Breast epithelium (tissue), 4 donors: ENCODE data around the gene PTPN2. TPM values are rescaled to one million over a fixed set of nuclear protein-coding genes. Genes with fewer than 3 reads are reported as not detected.

Experiments used
- DNase-seq, 2 donors: peaks; one replicate each; pipeline ENCODE4 v3.0.0-alpha.2; 2019; ENCODE audit warnings: low spot score in 2 of 2
- H3K27ac ChIP-seq, 2 donors: fragments of 200-600 bp; sonication (generic) in 1 of 2; one replicate each; pipeline ENCODE4 v1.5.1; 2016 to 2019; ENCODE audit warnings: mild to moderate bottlenecking in 1 of 2
- H3K27me3 ChIP-seq, 2 donors: fragments of 200-600 bp; sonication (generic) in 1 of 2; one replicate each; pipeline versions ENCODE4 v1.5.1 to v1.6.0; 2017 to 2019; ENCODE audit warnings: control low read depth in 1 of 2, mild to moderate bottlenecking in 1 of 2
- H3K36me3 ChIP-seq: fragments of 200-600 bp; one replicate; pipeline ENCODE4 v1.5.1; 2019
- H3K4me1 ChIP-seq, 2 donors: fragments of 200-600 bp; sonication (generic); one replicate each; pipeline ENCODE4 v1.5.1; 2016 to 2019; ENCODE audit warnings: control low read depth in 1 of 2
- H3K4me3 ChIP-seq, 3 donors: fragments of 200-600 bp; sonication (generic); 1 replicate in 2 of 3; 2 replicates in 1 of 3; pipeline ENCODE4 v1.5.1; 2016 to 2019; ENCODE audit warnings: mild to moderate bottlenecking in 3 of 3, moderate library complexity in 2 of 3
- H3K9me3 ChIP-seq, 2 donors: fragments of 200-600 bp; sonication (generic) in 1 of 2; one replicate each; pipeline ENCODE4 v1.5.1; 2016 to 2019; ENCODE audit warnings: control low read depth in 1 of 2
- CTCF ChIP-seq, 3 donors: fragments of 450-650 bp; IDR thresholded peaks; one replicate each; pipeline ENCODE4 v1.5.1; 2016 to 2017; ENCODE audit warnings: antibody characterized with exemption in 3 of 3, mild to moderate bottlenecking in 3 of 3, moderate library complexity in 3 of 3
- POLR2A ChIP-seq: fragments of 450-650 bp; IDR thresholded peaks from one replicate; pipeline ENCODE4 v1.6.1; 2016; ENCODE audit warnings: antibody characterized with exemption, mild to moderate bottlenecking, moderate library complexity
- POLR2AphosphoS5 ChIP-seq, 3 donors: sonication (generic); formaldehyde crosslinking; IDR thresholded peaks; one replicate each; pipeline ENCODE4 v1.6.1; 2017; ENCODE audit warnings: antibody characterized with exemption in 3 of 3
- intact Hi-C: fragments of 100-400 bp; cut with DNase I; formaldehyde crosslinking; loops from one replicate; pipeline ENCODE4 v1.15.1; 2023; ENCODE audit warnings: low total_unique reads
- total RNA-seq, 3 donors: library from RNA; depleted of rRNA; stranded (reverse); fragments of >200 nt; gene quantifications; one replicate each; pipeline ENCODE4 v1.1.0, GENCODE V29; 2016

PTPN2 gene
- total RNA-seq, 3 donors from 2014 or later = 38.4 to 57.1 (median 53.7) TPM

GRCh38 chr18:12858991-12859390 is 25.0 kb downstream of the PTPN2 start:
- Histone ChIP-seq H3K4me1 (no peaks in the 10 kb centered on the region), H3K4me3 (no peak overlapping the region), H3K36me3 (no peaks in the 10 kb centered on the region), H3K9me3 (no peaks in the 10 kb centered on the region), H3K27ac (no peak overlapping the region), H3K27me3 (no peaks in the 10 kb centered on the region)
- TF ChIP-seq POLR2AphosphoS5 (IDR thresholded peaks at IDR 0.05) = no peak
- no peak for TF ChIP-seq POLR2A
- no peak for TF ChIP-seq CTCF (IDR thresholded peaks at IDR 0.05)
- no peak for DNase-seq
- intact Hi-C loops = no loop called here

GRCh38 chr18:12857991-12858544 is 26.0 kb downstream of the PTPN2 start:
- DNase-seq = no peak
- Histone ChIP-seq H3K27ac (no peak overlapping the region), H3K4me1 (no peaks in the 10 kb centered on the region), H3K4me3 (no peak overlapping the region), H3K9me3 (no peaks in the 10 kb centered on the region), H3K36me3 (no peaks in the 10 kb centered on the region), H3K27me3 (no peaks in the 10 kb centered on the region)
- TF ChIP-seq POLR2A (no peak), CTCF (IDR thresholded peaks at IDR 0.05) (no peak), POLR2AphosphoS5 (IDR thresholded peaks at IDR 0.05) (no peak)
- intact Hi-C loops = no loop called here

GRCh38 chr18:12857215-12857905 is 26.7 kb downstream of the PTPN2 start:
- intact Hi-C loops = no loop called here
- H3K36me3 ChIP-seq = no peaks in the 10 kb centered on the region
- no peaks in the 10 kb centered on the region for H3K4me1 ChIP-seq
- H3K9me3 ChIP-seq = no peaks in the 10 kb centered on the region
- no peak overlapping the region for H3K27ac ChIP-seq
- no peaks in the 10 kb centered on the region for H3K27me3 ChIP-seq
- H3K4me3 ChIP-seq = no peak overlapping the region
- TF ChIP-seq POLR2A (no peak), POLR2AphosphoS5 (IDR thresholded peaks at IDR 0.05) (no peak), CTCF (IDR thresholded peaks at IDR 0.05) (no peak)
- DNase-seq = no peak

GRCh38 chr18:12855916-12856315 is 28.1 kb downstream of the PTPN2 start:
- Histone ChIP-seq H3K27ac (no peak overlapping the region), H3K27me3 (no peaks in the 10 kb centered on the region)
- TF ChIP-seq POLR2AphosphoS5 (IDR thresholded peaks at IDR 0.05) = no peak
- no peak for TF ChIP-seq POLR2A
- no peak for TF ChIP-seq CTCF (IDR thresholded peaks at IDR 0.05)

GRCh38 chr18:12852566-12853315 is 31.3 kb downstream of the PTPN2 start:
- no peaks in the 10 kb centered on the region for H3K27me3 ChIP-seq
- H3K9me3 ChIP-seq = no peaks in the 10 kb centered on the region
- no peak for DNase-seq
- no peaks in the 10 kb centered on the region for H3K36me3 ChIP-seq
- no peaks in the 10 kb centered on the region for H3K4me1 ChIP-seq
- intact Hi-C loops = no loop called here
- H3K4me3 ChIP-seq = no peak overlapping the region
- TF ChIP-seq CTCF (IDR thresholded peaks at IDR 0.05) = no peak
- TF ChIP-seq POLR2AphosphoS5 (IDR thresholded peaks at IDR 0.05) = no peak
- no peak for TF ChIP-seq POLR2A
- H3K27ac ChIP-seq = no peak overlapping the region

More at GRCh38 chr18:12855916-12856315, 28.1 kb downstream of the PTPN2 start:
- intact Hi-C loops = no loop called here
- no peak for DNase-seq
- Histone ChIP-seq H3K4me3 (no peak overlapping the region), H3K4me1 (no peaks in the 10 kb centered on the region), H3K9me3 (no peaks in the 10 kb centered on the region), H3K36me3 (no peaks in the 10 kb centered on the region)
